SK-N-SH (cell line): Measurements from ENCODE around the gene RADIL.

ENCODE experiments used
- CTCF ChIP-seq: fragments of 200-600 bp; sonication (generic); IDR thresholded peaks from 2 replicates; pipeline ENCODE4 v1.6.1; 2017; ENCODE audit warnings: antibody characterized with exemption, mild to moderate bottlenecking, moderate library complexity
- EZH2phosphoT487 ChIP-seq: fragments of 200-600 bp; sonication (generic); IDR thresholded peaks from 2 replicates; pipeline ENCODE4 v1.6.1; 2017; ENCODE audit warnings: low read depth, mixed run types, mild to moderate bottlenecking, antibody characterized with exemption, moderate library complexity, borderline replicate concordance
- IRF3 ChIP-seq: fragments of 150-350 bp; IDR thresholded peaks from 2 replicates; pipeline ENCODE4 v1.6.1; 2016; ENCODE audit warnings: mild to moderate bottlenecking, low read depth, low read length
- POLR2AphosphoS5 ChIP-seq: IDR thresholded peaks from 2 replicates; pipeline ENCODE4 v1.6.1; 2012; ENCODE audit warnings: low read depth, low read length
- RAD21 ChIP-seq: IDR thresholded peaks from 2 replicates; pipeline ENCODE4 v1.6.1; 2012; ENCODE audit warnings: mild to moderate bottlenecking, low read length
- REST ChIP-seq: IDR thresholded peaks from 2 replicates; pipeline ENCODE4 v1.6.1; 2012; ENCODE audit warnings: mild to moderate bottlenecking, low read depth, low read length, moderate library complexity
- SIN3A ChIP-seq: IDR thresholded peaks from 2 replicates; pipeline ENCODE4 v1.6.1; 2012; ENCODE audit warnings: low read depth, mild to moderate bottlenecking, low read length, moderate library complexity, borderline replicate concordance
- ZBTB33 ChIP-seq: IDR thresholded peaks from 2 replicates; pipeline ENCODE4 v1.4.0; 2012; ENCODE audit warnings: low read depth, borderline replicate concordance

- TF ChIP-seq CTCF (no peak), POLR2AphosphoS5 (no peak), ZBTB33 (no peak), EZH2phosphoT487 (no peak), RAD21 (no peak), IRF3 (no peak), REST (no peak), SIN3A (no peak)
Observed at GRCh38 chr7:4819560-4820404, 63.7 kb downstream of the RADIL start.
